B cell (primary cell): ENCODE measurements around the gene DCAF6. TPM values are rescaled to one million over a fixed set of nuclear protein-coding genes. Genes with fewer than 3 reads are reported as not detected.

Experiments used
- ATAC-seq: fragments of 200-7000 bp; cut with Tn5 transposase; one replicate; pipeline ENCODE4 v1.10.0; 2021; ENCODE audit warnings: low read depth, mild to moderate bottlenecking, moderate number of reproducible peaks, moderate library complexity
- CTCF ChIA-PET: fragments of 350-600 bp; sonication (Branson Sonifier 250); formaldehyde crosslinking; loops from one replicate; lab custom pipeline; 2021; ENCODE audit warnings: antibody characterized with exemption, inconsistent platforms; lab: Charles Lee
- POLR2A ChIA-PET: fragments of 350-600 bp; sonication (Branson Sonifier 250); formaldehyde crosslinking; loops from one replicate; lab custom pipeline; 2021; ENCODE audit warnings: antibody characterized with exemption; lab: Charles Lee
- DNase-seq: peaks from one replicate; pipeline ENCODE4 v3.0.0; 2013
- H2AFZ ChIP-seq: 2 replicates; pipeline ENCODE4 v1.6.1; 2012; ENCODE audit warnings: mild to moderate bottlenecking, low read depth, low read length; ENCODE audit not compliant: insufficient read depth, poor library complexity, severe bottlenecking
- H3K27ac ChIP-seq, 2 donors: 1 replicate in 1 of 2; 2 replicates in 1 of 2; pipeline ENCODE4 v1.5.1; 2012 to 2013; ENCODE audit warnings: low read length in 2 of 2, mild to moderate bottlenecking in 2 of 2, moderate library complexity in 1 of 2
- H3K27me3 ChIP-seq, 4 experiments: fragments of 200-600 bp in 1 of 4; sonication (generic) in 1 of 4; replicated peaks in 1 of 4; 1 replicate in 2 of 4; 2 replicates in 2 of 4; pipeline versions ENCODE4 v1.6.1 to v1.7.0; 2013 to 2016; ENCODE audit warnings: low read length in 3 of 4, mild to moderate bottlenecking in 2 of 4, mixed read lengths in 1 of 4, moderate library complexity in 1 of 4; ENCODE audit not compliant: insufficient read depth in 4 of 4, control insufficient read depth in 3 of 4; ENCODE audit errors: control extremely low read depth in 1 of 4
- H3K36me3 ChIP-seq, 2 experiments: replicated peaks in 1 of 2; 1 replicate in 1 of 2; 2 replicates in 1 of 2; pipeline versions ENCODE4 v1.6.1 to v1.7.1; 2013; ENCODE audit warnings: low read length in 1 of 2; ENCODE audit not compliant: insufficient read depth in 2 of 2, control insufficient read depth in 1 of 2; ENCODE audit errors: control extremely low read depth in 1 of 2, extremely low read depth in 1 of 2
- H3K4me1 ChIP-seq, 2 donors: fragments of 200-600 bp in 1 of 2; sonication (generic) in 1 of 2; 1 replicate in 1 of 2; 2 replicates in 1 of 2; pipeline versions ENCODE4 v1.5.1 to v1.6.1; 2013 to 2017; ENCODE audit warnings: low read length in 2 of 2; ENCODE audit not compliant: control insufficient read depth in 2 of 2, insufficient read depth in 2 of 2
- H3K4me2 ChIP-seq: replicated peaks from 2 replicates; pipeline ENCODE3; 2012; ENCODE audit warnings: mild to moderate bottlenecking, low read depth, low read length; ENCODE audit not compliant: poor library complexity, severe bottlenecking
- H3K4me3 ChIP-seq, 5 experiments: fragments of 200-600 bp in 1 of 5; sonication (generic) in 1 of 5; 1 replicate in 3 of 5; 2 replicates in 2 of 5; pipeline versions ENCODE4 v1.5.1 to v1.7.0; 2011 to 2016; ENCODE audit warnings: low read length in 4 of 5, mild to moderate bottlenecking in 4 of 5, low read depth in 2 of 5, control low read depth in 1 of 5, moderate library complexity in 1 of 5; ENCODE audit not compliant: insufficient read depth in 1 of 5; ENCODE audit errors: control extremely low read depth in 1 of 5, extremely low read depth in 1 of 5
- H3K79me2 ChIP-seq: fragments of 200-600 bp; sonication (generic); one replicate; pipeline ENCODE4 v1.6.0; 2016; ENCODE audit warnings: low read length; ENCODE audit not compliant: control insufficient read depth, insufficient read depth
- H3K9ac ChIP-seq: fragments of 200-600 bp; sonication (generic); 2 replicates; pipeline ENCODE4 v1.6.1; 2017; ENCODE audit warnings: mild to moderate bottlenecking, low read length, moderate library complexity
- H3K9me3 ChIP-seq, 3 donors: one replicate each; pipeline versions ENCODE4 v1.6.1 to v1.7.1; 2013; ENCODE audit warnings: low read length in 2 of 3; ENCODE audit not compliant: control insufficient read depth in 2 of 3, insufficient read depth in 1 of 3; ENCODE audit errors: control extremely low read depth in 1 of 3
- H4K20me1 ChIP-seq: 2 replicates; pipeline ENCODE4 v1.6.0; 2012; ENCODE audit warnings: mild to moderate bottlenecking, low read length; ENCODE audit not compliant: insufficient read depth, control insufficient read depth, poor library complexity, severe bottlenecking
- H3K27ac Mint-ChIP-seq: one replicate; pipeline ENCODE4 v1.8.0; 2021; ENCODE audit warnings: mixed read lengths
- H3K27me3 Mint-ChIP-seq: one replicate; pipeline ENCODE4 v1.8.0; 2021; ENCODE audit warnings: mixed read lengths
- H3K4me1 Mint-ChIP-seq: one replicate; pipeline ENCODE4 v1.8.0; 2021; ENCODE audit warnings: mixed read lengths
- H3K4me3 Mint-ChIP-seq: one replicate; pipeline ENCODE4 v1.8.0; 2021; ENCODE audit warnings: mixed read lengths
- H3K9me3 Mint-ChIP-seq: one replicate; pipeline ENCODE4 v1.8.0; 2022; ENCODE audit warnings: mixed read lengths; ENCODE audit not compliant: insufficient read depth
- EZH2 ChIP-seq: IDR thresholded peaks from 2 replicates; pipeline ENCODE4 v1.6.1; 2012; ENCODE audit warnings: borderline replicate concordance, low read depth, mild to moderate bottlenecking, moderate library complexity, low read length; ENCODE audit not compliant: insufficient read depth, poor library complexity, severe bottlenecking
- WGBS: methylation state at CpG from one replicate; pipeline ENCODE4 v1.1.5; 2013; ENCODE audit warnings: missing lambda C conversion rate; ENCODE audit not compliant: insufficient coverage; 5-methylcytosine and 5-hydroxymethylcytosine counted together
- intact Hi-C: fragments of 100-400 bp; cut with micrococcal nuclease; formaldehyde crosslinking; loops from one replicate; pipeline ENCODE4 v1.10.0; 2022
- polyA plus RNA-seq: library from polyadenylated mRNA; depleted of rRNA; stranded (reverse); fragments of >200 nt; gene quantifications from 2 replicates; pipeline ENCODE4 v1.2.3, GENCODE V29; 2012
- total RNA-seq, 2 donors: library from RNA; stranded (reverse); fragments of 120-200 nt in 1 of 2; gene quantifications; 1 replicate in 1 of 2; 2 replicates in 1 of 2; pipeline versions ENCODE4 v1.2.3 to v1.2.4, GENCODE V29; 2013 to 2022
- TF ChIP-seq, protein P1 (sequence below): fragments of 200-600 bp; IDR thresholded peaks from one replicate; pipeline ENCODE4 v1.8.0; 2022; ENCODE audit warnings: antibody characterized with exemption, mild to moderate bottlenecking

The DCAF6 gene
- total and polyA plus RNA-seq, 2 donors (not counting 1 experiment from before 2014, with no cell fraction given) = 17.5 to 40.4 TPM

- peak overlapping the region; percentile 87 to 95 for H3K27ac ChIP-seq
- peak overlapping the region; percentile 84 for H3K4me2 ChIP-seq
- Mint-ChIP-seq H3K4me1 (peaks cover 38% of the 10 kb centered on the region), H3K4me3 (peak overlapping the region; percentile 95), H3K27me3 (no peaks in the 10 kb centered on the region), H3K9me3 (no peaks in the 10 kb centered on the region), H3K27ac (peak overlapping the region; percentile 100)
- ChIA-PET POLR2A (no interaction called here), CTCF (interaction anchor here (0.8 to 1.3 kb wide), 2 partner anchors 11 to 148 kb away, joined by 3 to 4 read pairs; no protein-coding TSS in a partner anchor)
- no peaks in the 10 kb centered on the region for H3K9me3 ChIP-seq
- H2AFZ ChIP-seq = peak overlapping the region; percentile 95
- H3K27me3 ChIP-seq = no peaks in the 10 kb centered on the region
- no peak for ATAC-seq
- peak overlapping the region; percentile 70 to 96 (median 88) for H3K4me3 ChIP-seq
- no peak for TF ChIP-seq EZH2
- TF ChIP-seq, protein P1, sequence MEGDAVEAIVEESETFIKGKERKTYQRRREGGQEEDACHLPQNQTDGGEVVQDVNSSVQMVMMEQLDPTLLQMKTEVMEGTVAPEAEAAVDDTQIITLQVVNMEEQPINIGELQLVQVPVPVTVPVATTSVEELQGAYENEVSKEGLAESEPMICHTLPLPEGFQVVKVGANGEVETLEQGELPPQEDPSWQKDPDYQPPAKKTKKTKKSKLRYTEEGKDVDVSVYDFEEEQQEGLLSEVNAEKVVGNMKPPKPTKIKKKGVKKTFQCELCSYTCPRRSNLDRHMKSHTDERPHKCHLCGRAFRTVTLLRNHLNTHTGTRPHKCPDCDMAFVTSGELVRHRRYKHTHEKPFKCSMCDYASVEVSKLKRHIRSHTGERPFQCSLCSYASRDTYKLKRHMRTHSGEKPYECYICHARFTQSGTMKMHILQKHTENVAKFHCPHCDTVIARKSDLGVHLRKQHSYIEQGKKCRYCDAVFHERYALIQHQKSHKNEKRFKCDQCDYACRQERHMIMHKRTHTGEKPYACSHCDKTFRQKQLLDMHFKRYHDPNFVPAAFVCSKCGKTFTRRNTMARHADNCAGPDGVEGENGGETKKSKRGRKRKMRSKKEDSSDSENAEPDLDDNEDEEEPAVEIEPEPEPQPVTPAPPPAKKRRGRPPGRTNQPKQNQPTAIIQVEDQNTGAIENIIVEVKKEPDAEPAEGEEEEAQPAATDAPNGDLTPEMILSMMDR = no peak
- H4K20me1 ChIP-seq = no peaks in the 10 kb centered on the region
- no CpG with 5 or more reads among the region's 4 CpGs for WGBS
- H3K9ac ChIP-seq = peak overlapping the region; percentile 90
- H3K36me3 ChIP-seq = no peaks in the 10 kb centered on the region
- peaks cover 78% of the 10 kb centered on the region for H3K79me2 ChIP-seq
- intact Hi-C loops = loop anchor here (5.0 to 10.0 kb wide), 4 partner anchors 70 to 1433 kb away; partner anchors contain the start of genes BLZF1, CREG1 and NME7
- DNase-seq = no peak
- peaks cover 10 to 27% of the 10 kb centered on the region in 2 donors for H3K4me1 ChIP-seq
Measured at GRCh38 chr1:167934426-167935215, 1.9 kb upstream of the DCAF6 start.
